ENCODE data around the gene DCP2. TPM values are rescaled to one million over a fixed set of nuclear protein-coding genes. Genes with fewer than 3 reads are reported as not detected.

DCP2 gene
- total RNA-seq, 2 experiments from 2014 or later = 88.9 to 91.0 TPM

DNA sequence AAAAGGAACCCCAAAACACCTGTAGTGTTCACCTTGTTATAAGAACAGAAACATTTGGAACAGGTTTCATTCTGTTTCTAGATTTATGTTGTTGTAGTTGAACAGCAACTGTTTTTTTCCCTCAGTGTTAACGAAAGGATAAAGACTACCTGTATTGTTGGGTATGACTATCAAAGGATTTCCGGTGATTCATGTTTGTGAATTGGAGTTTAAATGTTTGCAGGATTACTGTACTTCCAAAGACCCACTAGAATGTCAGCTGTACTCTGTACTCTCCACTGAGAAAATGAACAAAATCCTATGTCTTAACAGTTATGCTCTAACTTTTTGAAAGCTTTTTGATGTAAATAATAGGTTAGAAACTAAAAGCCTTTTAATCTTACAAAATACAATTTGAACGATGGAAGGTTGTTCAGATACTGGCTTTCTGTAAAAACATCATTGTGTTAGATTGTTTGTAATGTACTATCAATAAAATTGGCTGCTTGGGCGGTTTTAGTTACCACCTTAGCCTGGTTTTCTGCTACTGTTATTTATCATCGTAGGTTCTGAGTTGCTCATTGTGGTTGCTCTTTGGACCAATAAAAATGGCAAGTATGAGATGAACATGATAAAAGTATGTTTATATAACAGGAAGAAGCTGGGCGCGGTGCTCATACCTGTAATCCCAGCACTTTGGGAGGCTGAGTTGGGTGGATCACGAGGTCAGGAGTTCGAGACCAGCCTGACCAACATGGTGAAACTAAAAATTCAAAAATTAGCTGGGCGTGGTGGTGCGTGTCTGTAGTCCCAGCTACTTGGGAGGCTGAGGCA, 44.1 kb downstream of the DCP2 start:
- peak overlapping the region; percentile 38 for H3K27ac Mint-ChIP-seq
- H3K9me3 Mint-ChIP-seq = no peaks in the 10 kb centered on the region
- H3K36me3 Mint-ChIP-seq (ENCODE audit: low read depth) = peaks cover 48% of the 10 kb centered on the region
- TF ChIP-seq, protein P1, sequence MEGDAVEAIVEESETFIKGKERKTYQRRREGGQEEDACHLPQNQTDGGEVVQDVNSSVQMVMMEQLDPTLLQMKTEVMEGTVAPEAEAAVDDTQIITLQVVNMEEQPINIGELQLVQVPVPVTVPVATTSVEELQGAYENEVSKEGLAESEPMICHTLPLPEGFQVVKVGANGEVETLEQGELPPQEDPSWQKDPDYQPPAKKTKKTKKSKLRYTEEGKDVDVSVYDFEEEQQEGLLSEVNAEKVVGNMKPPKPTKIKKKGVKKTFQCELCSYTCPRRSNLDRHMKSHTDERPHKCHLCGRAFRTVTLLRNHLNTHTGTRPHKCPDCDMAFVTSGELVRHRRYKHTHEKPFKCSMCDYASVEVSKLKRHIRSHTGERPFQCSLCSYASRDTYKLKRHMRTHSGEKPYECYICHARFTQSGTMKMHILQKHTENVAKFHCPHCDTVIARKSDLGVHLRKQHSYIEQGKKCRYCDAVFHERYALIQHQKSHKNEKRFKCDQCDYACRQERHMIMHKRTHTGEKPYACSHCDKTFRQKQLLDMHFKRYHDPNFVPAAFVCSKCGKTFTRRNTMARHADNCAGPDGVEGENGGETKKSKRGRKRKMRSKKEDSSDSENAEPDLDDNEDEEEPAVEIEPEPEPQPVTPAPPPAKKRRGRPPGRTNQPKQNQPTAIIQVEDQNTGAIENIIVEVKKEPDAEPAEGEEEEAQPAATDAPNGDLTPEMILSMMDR (IDR thresholded peaks at IDR 0.05) = no peak
- H3K4me1 Mint-ChIP-seq (ENCODE audit: low read depth) = peaks cover 66% of the 10 kb centered on the region
- POLR2A ChIA-PET = interaction anchor here (0.6 kb wide), 1 partner anchor 26 kb away, joined by 4 read pairs; no protein-coding TSS in a partner anchor
- H3K4me3 Mint-ChIP-seq = no peak overlapping the region
- CTCF ChIA-PET = interaction anchor here (1.8 to 7.9 kb wide), 2 partner anchors 24 to 309 kb away, joined by 6 to 51 read pairs; no protein-coding TSS in a partner anchor
- H3K27me3 Mint-ChIP-seq = no peaks in the 10 kb centered on the region
- peak; percentile 24 for ATAC-seq
- DNase-seq = peak; percentile 26
- intact Hi-C loops (cut with micrococcal nuclease) = no loop called here

DNA sequence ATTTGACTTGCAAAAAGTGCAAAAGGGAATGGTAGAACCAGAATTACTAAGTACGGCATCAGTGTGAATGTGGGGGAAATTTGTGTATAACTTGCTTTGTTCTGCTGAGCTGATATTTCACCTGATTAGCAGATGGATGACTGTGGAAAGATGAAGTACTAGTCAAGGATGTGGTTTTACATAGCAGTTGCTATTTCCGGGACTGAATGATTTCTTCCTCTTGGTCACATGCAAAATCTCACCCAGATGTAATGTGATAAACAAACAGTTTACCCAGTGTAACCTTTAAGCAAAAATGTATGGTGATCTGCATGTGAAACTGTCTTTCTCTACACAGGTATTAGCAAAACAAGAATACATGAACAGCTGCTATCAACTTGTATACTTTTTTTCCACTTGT, 46.1 kb downstream of the DCP2 start:
- intact Hi-C loops (cut with micrococcal nuclease) = no loop called here
- H3K27ac Mint-ChIP-seq = peak overlapping the region; percentile 57

DNA sequence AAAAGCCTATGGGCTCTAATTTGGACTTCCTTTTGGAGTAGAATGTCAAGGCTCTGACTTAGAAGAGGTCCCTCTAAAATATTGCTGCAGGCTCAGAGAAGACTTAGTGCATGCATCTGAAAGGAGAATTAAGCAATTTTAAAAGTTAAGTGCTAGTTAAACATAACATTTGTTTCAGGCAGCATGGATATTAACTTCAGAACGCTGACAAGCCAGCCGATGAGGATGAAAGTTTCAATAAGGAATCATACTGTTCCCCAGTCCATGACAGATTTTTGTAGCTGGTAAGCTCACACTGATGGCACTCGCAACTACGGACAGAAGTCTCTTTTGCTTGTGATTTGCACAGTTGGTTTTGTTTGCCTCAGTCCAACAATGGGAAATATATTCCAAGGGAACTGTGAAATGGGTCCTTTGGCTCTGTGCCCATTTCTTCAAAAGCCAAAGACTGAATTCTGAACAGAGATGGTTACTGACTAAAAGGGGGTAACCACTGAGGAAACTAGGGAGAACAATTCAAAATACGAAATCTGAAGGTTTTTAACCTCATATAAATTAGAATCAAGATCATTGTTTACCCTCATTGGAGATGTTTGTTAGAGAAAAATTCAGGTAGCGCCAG, 47.6 kb downstream of the DCP2 start:
- ChIA-PET CTCF (interaction anchor here (0.7 to 7.9 kb wide), 3 partner anchors 28 to 579 kb away, joined by 3 to 51 read pairs (median 3); no protein-coding TSS in a partner anchor), POLR2A (no interaction called here)
- TF ChIP-seq, protein P1 (IDR thresholded peaks at IDR 0.05) = no peak
- H3K27me3 Mint-ChIP-seq = no peaks in the 10 kb centered on the region
- H3K4me1 Mint-ChIP-seq (ENCODE audit: low read depth) = peaks cover 43% of the 10 kb centered on the region
- DNase-seq (no peak), ATAC-seq (no peak)
- H3K36me3 Mint-ChIP-seq (ENCODE audit: low read depth) = peaks cover 42% of the 10 kb centered on the region
- intact Hi-C loops (cut with micrococcal nuclease) = no loop called here
- H3K9me3 Mint-ChIP-seq = no peaks in the 10 kb centered on the region
- H3K27ac Mint-ChIP-seq = peak overlapping the region; percentile 63
- no peak overlapping the region for H3K4me3 Mint-ChIP-seq

More for the DNA sequence above, 46.1 kb downstream of the DCP2 start:
- H3K4me3 Mint-ChIP-seq = no peak overlapping the region
- TF ChIP-seq, protein P1 (IDR thresholded peaks at IDR 0.05) = no peak
- H3K36me3 Mint-ChIP-seq (ENCODE audit: low read depth) = peaks cover 53% of the 10 kb centered on the region
- H3K27me3 Mint-ChIP-seq = no peaks in the 10 kb centered on the region
- ATAC-seq = peak; percentile 86
- H3K4me1 Mint-ChIP-seq (ENCODE audit: low read depth) = peaks cover 58% of the 10 kb centered on the region
- POLR2A ChIA-PET = interaction anchor here (0.6 kb wide), 1 partner anchor 302 kb away, joined by 3 read pairs; no protein-coding TSS in a partner anchor
- DNase-seq = no peak
- CTCF ChIA-PET = interaction anchor here (1.0 to 7.9 kb wide), 3 partner anchors 26 to 312 kb away, joined by 3 to 51 read pairs (median 6); no protein-coding TSS in a partner anchor
- H3K9me3 Mint-ChIP-seq = no peaks in the 10 kb centered on the region

DNA sequence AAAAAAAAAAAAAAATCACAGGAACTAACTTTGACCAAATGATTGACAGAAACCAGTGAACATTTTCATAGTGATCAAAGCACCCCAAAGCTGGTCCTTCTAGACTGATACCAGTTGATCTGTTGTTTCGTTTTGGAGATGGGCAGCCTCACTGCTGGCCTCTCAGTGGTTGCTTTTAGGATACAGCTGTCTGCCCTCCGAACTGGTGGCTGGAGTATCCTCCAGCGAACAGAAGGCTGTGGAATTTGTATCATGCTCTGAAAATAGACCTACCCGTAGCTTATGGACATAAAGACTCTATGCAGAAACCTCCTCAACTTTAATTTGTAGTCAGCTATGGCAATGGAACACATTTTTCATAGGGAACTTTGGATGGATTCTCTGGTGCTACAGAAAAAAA, 49.0 kb downstream of the DCP2 start:
- intact Hi-C loops (cut with micrococcal nuclease) = no loop called here
- no peaks in the 10 kb centered on the region for H3K9me3 Mint-ChIP-seq
- no peaks in the 10 kb centered on the region for H3K27me3 Mint-ChIP-seq
- H3K4me1 Mint-ChIP-seq (ENCODE audit: low read depth) = peaks cover 30% of the 10 kb centered on the region
- TF ChIP-seq, protein P1 (IDR thresholded peaks at IDR 0.05) = no peak
- no peak overlapping the region for H3K4me3 Mint-ChIP-seq
- H3K27ac Mint-ChIP-seq = no peak overlapping the region
- ChIA-PET CTCF (interaction anchor here (1.0 to 7.9 kb wide), 3 partner anchors 29 to 305 kb away, joined by 3 to 51 read pairs (median 4); no protein-coding TSS in a partner anchor), POLR2A (interaction anchor here (0.7 kb wide), 1 partner anchor 29 kb away, joined by 3 read pairs; no protein-coding TSS in a partner anchor)
- DNase-seq (no peak), ATAC-seq (no peak)
- peaks cover 34% of the 10 kb centered on the region for H3K36me3 Mint-ChIP-seq (ENCODE audit: low read depth)
